ENCODE measurements around the gene LRRK1.

- TF ChIP-seq CTCF (IDR thresholded peaks at IDR 0.05) (no peak), POLR2A (IDR thresholded peaks at IDR 0.05) (no peak)
Observed at GRCh38 chr15:100973351-100974111, 54.4 kb downstream of the LRRK1 start.
